ENCODE results near the gene WDTC1. TPM values are rescaled to one million over a fixed set of nuclear protein-coding genes. Genes with fewer than 3 reads are reported as not detected.

The WDTC1 gene, protein sequence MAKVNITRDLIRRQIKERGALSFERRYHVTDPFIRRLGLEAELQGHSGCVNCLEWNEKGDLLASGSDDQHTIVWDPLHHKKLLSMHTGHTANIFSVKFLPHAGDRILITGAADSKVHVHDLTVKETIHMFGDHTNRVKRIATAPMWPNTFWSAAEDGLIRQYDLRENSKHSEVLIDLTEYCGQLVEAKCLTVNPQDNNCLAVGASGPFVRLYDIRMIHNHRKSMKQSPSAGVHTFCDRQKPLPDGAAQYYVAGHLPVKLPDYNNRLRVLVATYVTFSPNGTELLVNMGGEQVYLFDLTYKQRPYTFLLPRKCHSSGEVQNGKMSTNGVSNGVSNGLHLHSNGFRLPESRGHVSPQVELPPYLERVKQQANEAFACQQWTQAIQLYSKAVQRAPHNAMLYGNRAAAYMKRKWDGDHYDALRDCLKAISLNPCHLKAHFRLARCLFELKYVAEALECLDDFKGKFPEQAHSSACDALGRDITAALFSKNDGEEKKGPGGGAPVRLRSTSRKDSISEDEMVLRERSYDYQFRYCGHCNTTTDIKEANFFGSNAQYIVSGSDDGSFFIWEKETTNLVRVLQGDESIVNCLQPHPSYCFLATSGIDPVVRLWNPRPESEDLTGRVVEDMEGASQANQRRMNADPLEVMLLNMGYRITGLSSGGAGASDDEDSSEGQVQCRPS
- 17.8 TPM for polyA plus RNA-seq (2012; ENCODE audit: insufficient read length, low read depth)

DNA sequence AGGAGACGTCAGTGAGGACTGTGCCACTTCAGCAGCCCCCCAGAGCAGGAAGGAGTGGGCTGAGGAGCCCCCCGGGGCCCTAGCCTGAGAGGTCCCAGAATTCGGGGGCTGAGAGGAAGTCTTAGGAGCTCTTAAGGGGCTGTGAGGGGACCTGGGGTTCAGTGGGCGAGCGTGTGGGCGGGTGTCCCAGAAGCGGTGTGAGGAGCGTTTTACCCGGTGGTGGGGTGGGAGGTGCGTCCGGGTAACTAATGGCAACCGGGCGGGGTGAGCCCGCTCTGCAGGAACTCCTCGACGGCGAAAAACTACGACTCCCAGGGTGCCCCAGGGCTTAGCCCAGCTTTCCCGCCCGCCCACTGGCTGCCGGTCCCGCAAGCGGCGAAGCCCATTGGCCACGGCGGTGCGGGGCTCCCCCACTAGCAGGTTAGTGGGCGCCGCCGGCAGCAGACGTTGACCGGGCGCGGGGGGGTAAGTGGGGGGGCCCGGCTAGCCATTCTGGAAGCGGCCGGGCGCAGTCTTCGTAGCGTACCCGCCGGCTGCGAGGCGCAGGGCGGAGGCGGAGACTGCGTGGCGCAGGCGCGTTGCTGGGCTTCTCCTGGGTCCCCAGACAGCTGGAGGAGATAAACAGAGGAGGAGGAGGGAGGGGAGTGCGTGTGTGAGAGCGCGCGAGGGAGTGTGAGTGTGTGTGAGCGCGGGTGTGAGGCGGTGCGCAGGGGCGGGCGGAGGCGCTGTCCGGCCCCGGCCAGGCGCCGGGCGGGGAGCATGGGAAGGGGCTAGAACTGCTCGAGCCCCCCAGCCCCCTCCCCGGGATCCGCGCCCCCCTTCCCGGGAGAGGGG is at the start of gene WDTC1:
WDTC1 (plus strand) TSS at position 584 of the 834 bp plus-strand sequence. CDS start 26,423 bp downstream, outside the sequence.
- TF ChIP-seq, protein P1, sequence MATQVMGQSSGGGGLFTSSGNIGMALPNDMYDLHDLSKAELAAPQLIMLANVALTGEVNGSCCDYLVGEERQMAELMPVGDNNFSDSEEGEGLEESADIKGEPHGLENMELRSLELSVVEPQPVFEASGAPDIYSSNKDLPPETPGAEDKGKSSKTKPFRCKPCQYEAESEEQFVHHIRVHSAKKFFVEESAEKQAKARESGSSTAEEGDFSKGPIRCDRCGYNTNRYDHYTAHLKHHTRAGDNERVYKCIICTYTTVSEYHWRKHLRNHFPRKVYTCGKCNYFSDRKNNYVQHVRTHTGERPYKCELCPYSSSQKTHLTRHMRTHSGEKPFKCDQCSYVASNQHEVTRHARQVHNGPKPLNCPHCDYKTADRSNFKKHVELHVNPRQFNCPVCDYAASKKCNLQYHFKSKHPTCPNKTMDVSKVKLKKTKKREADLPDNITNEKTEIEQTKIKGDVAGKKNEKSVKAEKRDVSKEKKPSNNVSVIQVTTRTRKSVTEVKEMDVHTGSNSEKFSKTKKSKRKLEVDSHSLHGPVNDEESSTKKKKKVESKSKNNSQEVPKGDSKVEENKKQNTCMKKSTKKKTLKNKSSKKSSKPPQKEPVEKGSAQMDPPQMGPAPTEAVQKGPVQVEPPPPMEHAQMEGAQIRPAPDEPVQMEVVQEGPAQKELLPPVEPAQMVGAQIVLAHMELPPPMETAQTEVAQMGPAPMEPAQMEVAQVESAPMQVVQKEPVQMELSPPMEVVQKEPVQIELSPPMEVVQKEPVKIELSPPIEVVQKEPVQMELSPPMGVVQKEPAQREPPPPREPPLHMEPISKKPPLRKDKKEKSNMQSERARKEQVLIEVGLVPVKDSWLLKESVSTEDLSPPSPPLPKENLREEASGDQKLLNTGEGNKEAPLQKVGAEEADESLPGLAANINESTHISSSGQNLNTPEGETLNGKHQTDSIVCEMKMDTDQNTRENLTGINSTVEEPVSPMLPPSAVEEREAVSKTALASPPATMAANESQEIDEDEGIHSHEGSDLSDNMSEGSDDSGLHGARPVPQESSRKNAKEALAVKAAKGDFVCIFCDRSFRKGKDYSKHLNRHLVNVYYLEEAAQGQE (IDR thresholded peaks at IDR 0.05; ENCODE audit: insufficient read depth in 1 of 2, low read depth in 2 of 2, low read length in 2 of 2) = no peak
- TF ChIP-seq SIN3A (IDR thresholded peaks at IDR 0.05; ENCODE audit: borderline replicate concordance, insufficient read depth, low read length) = peak; percentile 85; the same call in 1 of the 2 replicates
- TF ChIP-seq POLR2AphosphoS5 (IDR thresholded peaks at IDR 0.05; ENCODE audit: low read depth, low read length) = 0 out of 2 replicates have a peak, but pooled peaks have one; percentile 32
- no peak for TF ChIP-seq TAF1 (IDR thresholded peaks at IDR 0.05; ENCODE audit: borderline replicate concordance, insufficient read depth, low read length)
- TF ChIP-seq FOXP2 (optimal IDR thresholded peaks at IDR 0.05; ENCODE audit: borderline replicate concordance, extremely low read depth, extremely low read length, insufficient read depth) = peak; percentile 75

DNA sequence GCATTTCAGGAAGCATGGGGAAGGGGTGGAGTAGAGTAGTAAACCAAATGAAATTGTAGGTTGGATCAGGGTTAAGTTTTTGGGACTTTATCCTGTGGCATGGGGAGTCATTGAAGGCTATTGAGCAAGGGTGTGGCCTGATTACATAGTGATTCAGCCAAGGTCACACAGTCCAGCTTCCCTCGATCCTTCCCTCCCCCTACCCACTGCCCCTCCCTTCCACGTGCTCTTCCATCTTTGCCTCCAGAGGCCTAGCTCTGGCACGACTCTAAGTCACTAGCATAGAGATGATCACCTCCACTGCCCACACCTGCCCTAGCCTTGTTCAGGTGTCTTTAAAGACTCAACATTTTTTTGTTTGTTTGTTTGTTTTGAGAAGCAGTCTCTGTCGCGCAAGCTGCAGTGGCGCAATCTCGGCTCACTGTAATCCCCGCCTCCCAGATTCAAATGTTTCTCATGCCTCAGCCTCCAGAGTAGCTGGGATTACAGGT is 42.3 kb upstream of the WDTC1 start:
- TF ChIP-seq, protein P1 (IDR thresholded peaks at IDR 0.05; ENCODE audit: insufficient read depth in 1 of 2, low read depth in 2 of 2, low read length in 2 of 2) = no peak
- TF ChIP-seq POLR2AphosphoS5 (IDR thresholded peaks at IDR 0.05; ENCODE audit: low read depth, low read length) (no peak), TAF1 (IDR thresholded peaks at IDR 0.05; ENCODE audit: borderline replicate concordance, insufficient read depth, low read length) (no peak), SIN3A (IDR thresholded peaks at IDR 0.05; ENCODE audit: borderline replicate concordance, insufficient read depth, low read length) (no peak), FOXP2 (optimal IDR thresholded peaks at IDR 0.05; ENCODE audit: borderline replicate concordance, extremely low read depth, extremely low read length, insufficient read depth) (no peak)

DNA sequence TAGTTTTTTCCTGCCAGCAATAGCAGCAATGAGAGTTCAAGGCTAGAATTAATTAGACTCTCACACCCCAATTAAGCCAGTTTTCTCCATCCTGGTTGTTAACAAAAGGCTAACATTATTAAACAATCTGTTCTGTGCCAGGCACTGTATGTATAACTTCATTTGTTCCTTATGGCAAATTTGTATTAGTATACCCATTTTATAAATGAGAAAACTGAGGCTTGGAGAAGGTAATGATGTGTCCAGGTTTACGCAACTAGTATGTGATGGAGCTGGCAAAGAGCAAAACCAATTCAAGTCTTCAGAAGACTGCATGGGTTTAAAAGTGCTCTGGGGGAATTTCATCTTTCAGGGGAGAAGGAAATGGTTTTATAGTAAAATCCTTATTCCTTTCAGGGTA is 41.2 kb upstream of the WDTC1 start:
- TF ChIP-seq SIN3A (IDR thresholded peaks at IDR 0.05; ENCODE audit: borderline replicate concordance, insufficient read depth, low read length) (no peak), FOXP2 (optimal IDR thresholded peaks at IDR 0.05; ENCODE audit: borderline replicate concordance, extremely low read depth, extremely low read length, insufficient read depth) (no peak), TAF1 (IDR thresholded peaks at IDR 0.05; ENCODE audit: borderline replicate concordance, insufficient read depth, low read length) (no peak), POLR2AphosphoS5 (IDR thresholded peaks at IDR 0.05; ENCODE audit: low read depth, low read length) (no peak)
- TF ChIP-seq, protein P1 (IDR thresholded peaks at IDR 0.05; ENCODE audit: insufficient read depth in 1 of 2, low read depth in 2 of 2, low read length in 2 of 2) = no peak

DNA sequence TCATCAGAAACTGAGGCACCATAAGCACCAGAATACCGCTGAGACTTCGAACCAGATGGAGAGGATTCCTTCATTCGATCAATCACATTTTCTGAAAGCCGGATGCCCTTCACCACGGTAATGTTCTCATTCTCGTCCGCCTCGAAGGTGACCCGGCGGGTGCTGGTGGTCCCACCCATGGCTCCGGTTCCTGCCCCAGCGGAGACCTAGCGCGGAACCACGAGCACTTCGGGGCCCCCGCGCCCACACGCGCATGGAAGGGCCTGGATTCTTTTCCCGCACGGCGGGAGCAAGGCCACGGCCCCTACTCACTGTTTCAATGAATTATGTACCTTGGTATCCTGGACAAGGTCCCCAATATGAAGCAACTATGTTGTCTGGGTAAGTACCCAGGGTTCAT is 33.1 kb upstream of the WDTC1 start:
- TF ChIP-seq SIN3A (IDR thresholded peaks at IDR 0.05; ENCODE audit: borderline replicate concordance, insufficient read depth, low read length) = no peak
- TF ChIP-seq TAF1 (IDR thresholded peaks at IDR 0.05; ENCODE audit: borderline replicate concordance, insufficient read depth, low read length) = no peak
- TF ChIP-seq, protein P1 (IDR thresholded peaks at IDR 0.05; ENCODE audit: insufficient read depth in 1 of 2, low read depth in 2 of 2, low read length in 2 of 2) = no peak
- no peak for TF ChIP-seq FOXP2 (optimal IDR thresholded peaks at IDR 0.05; ENCODE audit: borderline replicate concordance, extremely low read depth, extremely low read length, insufficient read depth)
- TF ChIP-seq POLR2AphosphoS5 (IDR thresholded peaks at IDR 0.05; ENCODE audit: low read depth, low read length) = no peak

Measured in PFSK-1 (cell line).